Adipocyte (in vitro differentiated cells): ENCODE data around the gene SERBP1.
"Not testable (repeated sequence)": the region's sequence is repeated elsewhere in the genome, so short reads cannot be mapped to it uniquely, and the experiment has no call there.

Experiments
- DNase-seq: peaks from one replicate; pipeline ENCODE4 v3.0.0-alpha.2; 2015; ENCODE audit warnings: low read depth
- H3K27me3 ChIP-seq: replicated peaks from 2 replicates; pipeline ENCODE4 v1.7.0; 2013; ENCODE audit warnings: mild to moderate bottlenecking, low read length, moderate library complexity; ENCODE audit not compliant: control insufficient read depth, insufficient read depth
- H3K36me3 ChIP-seq: 2 replicates; pipeline ENCODE4 v1.7.0; 2013; ENCODE audit warnings: low read length, mild to moderate bottlenecking, moderate library complexity; ENCODE audit not compliant: control insufficient read depth, insufficient read depth, severe bottlenecking
- H3K4me1 ChIP-seq: 2 replicates; pipeline ENCODE4 v1.7.0; 2013; ENCODE audit warnings: mild to moderate bottlenecking, low read length, moderate library complexity; ENCODE audit not compliant: control insufficient read depth, insufficient read depth
- H3K4me3 ChIP-seq: 2 replicates; pipeline ENCODE4 v1.7.0; 2013; ENCODE audit warnings: mild to moderate bottlenecking, low read length, moderate library complexity
- H3K9ac ChIP-seq: 2 replicates; pipeline ENCODE4 v1.7.0; 2013; ENCODE audit warnings: mild to moderate bottlenecking, low read length, moderate library complexity
- H3K9me3 ChIP-seq: 2 replicates; pipeline ENCODE4 v1.7.0; 2013; ENCODE audit warnings: mild to moderate bottlenecking, low read length, moderate library complexity; ENCODE audit not compliant: control insufficient read depth

Gene SERBP1

GRCh38 chr1:67460676-67461500 is 30.7 kb upstream of the SERBP1 start:
- Histone ChIP-seq H3K4me3 (peak overlapping the region; percentile 32), H3K9ac (no peak overlapping the region), H3K4me1 (peaks cover 11% of the 10 kb centered on the region), H3K9me3 (no peaks in the 10 kb centered on the region), H3K36me3 (no peaks in the 10 kb centered on the region), H3K27me3 (peaks cover 8% of the 10 kb centered on the region)
- peak; percentile 81 for DNase-seq

GRCh38 chr1:67459068-67459467 is 28.9 kb upstream of the SERBP1 start:
- DNase-seq = no peak
- Histone ChIP-seq H3K9ac (no peak overlapping the region), H3K27me3 (no peaks in the 10 kb centered on the region), H3K9me3 (no peaks in the 10 kb centered on the region), H3K36me3 (no peaks in the 10 kb centered on the region), H3K4me3 (no peak overlapping the region), H3K4me1 (peaks cover 14% of the 10 kb centered on the region)

- no peak for DNase-seq
- H3K4me1 ChIP-seq = peaks cover 14% of the 10 kb centered on the region
- H3K27me3 ChIP-seq = no peaks in the 10 kb centered on the region
Measured at GRCh38 chr1:67458663-67459062, 28.5 kb upstream of the SERBP1 start.

GRCh38 chr1:67457247-67457646 is 27.0 kb upstream of the SERBP1 start:
- no peaks in the 10 kb centered on the region for H3K36me3 ChIP-seq
- H3K4me3 ChIP-seq = no peak overlapping the region
- H3K4me1 ChIP-seq = peaks cover 14% of the 10 kb centered on the region
- H3K9me3 ChIP-seq = no peaks in the 10 kb centered on the region
- no peak overlapping the region for H3K9ac ChIP-seq
- no peaks in the 10 kb centered on the region for H3K27me3 ChIP-seq
- DNase-seq = no peak

More at GRCh38 chr1:67458663-67459062, 28.5 kb upstream of the SERBP1 start:
- Histone ChIP-seq H3K4me3 (no peak overlapping the region), H3K9ac (no peak overlapping the region), H3K9me3 (no peaks in the 10 kb centered on the region), H3K36me3 (no peaks in the 10 kb centered on the region)

- peaks cover 9% of the 10 kb centered on the region for H3K4me1 ChIP-seq
- H3K27me3 ChIP-seq = no peaks in the 10 kb centered on the region
- no peak overlapping the region for H3K4me3 ChIP-seq
- no peak overlapping the region for H3K9ac ChIP-seq
- no peaks in the 10 kb centered on the region for H3K36me3 ChIP-seq
- no peak for DNase-seq
- no peaks in the 10 kb centered on the region for H3K9me3 ChIP-seq
Measured at GRCh38 chr1:67451815-67452214, 21.6 kb upstream of the SERBP1 start.

- H3K9ac ChIP-seq = no peak overlapping the region
- H3K36me3 ChIP-seq = no peaks in the 10 kb centered on the region
- H3K4me1 ChIP-seq = peaks cover 9% of the 10 kb centered on the region
- H3K27me3 ChIP-seq = no peaks in the 10 kb centered on the region
- no peak for DNase-seq
- no peaks in the 10 kb centered on the region for H3K9me3 ChIP-seq
- H3K4me3 ChIP-seq = no peak overlapping the region
Measured at GRCh38 chr1:67451356-67451755, 21.2 kb upstream of the SERBP1 start.

- Histone ChIP-seq H3K4me3 (no peak overlapping the region), H3K9me3 (no peaks in the 10 kb centered on the region), H3K4me1 (peaks cover 2% of the 10 kb centered on the region), H3K36me3 (no peaks in the 10 kb centered on the region), H3K9ac (no peak overlapping the region), H3K27me3 (no peaks in the 10 kb centered on the region)
- DNase-seq = no peak
Measured at GRCh38 chr1:67446893-67447292, 16.7 kb upstream of the SERBP1 start.

GRCh38 chr1:67446014-67446413 is 15.8 kb upstream of the SERBP1 start:
- not testable (repeated sequence) for H3K27me3 ChIP-seq, H3K36me3 ChIP-seq, H3K4me1 ChIP-seq, H3K4me3 ChIP-seq, H3K9ac ChIP-seq, DNase-seq, H3K9me3 ChIP-seq

GRCh38 chr1:67441739-67442281 is 11.6 kb upstream of the SERBP1 start:
- Histone ChIP-seq H3K9ac (no peak overlapping the region), H3K4me1 (peaks cover 5% of the 10 kb centered on the region), H3K36me3 (no peaks in the 10 kb centered on the region), H3K9me3 (no peaks in the 10 kb centered on the region), H3K27me3 (no peaks in the 10 kb centered on the region), H3K4me3 (no peak overlapping the region)
- no peak for DNase-seq

- H3K9me3 ChIP-seq = no peaks in the 10 kb centered on the region
- no peak overlapping the region for H3K4me3 ChIP-seq
- peaks cover 5% of the 10 kb centered on the region for H3K4me1 ChIP-seq
- DNase-seq = peak; percentile 81
- no peak overlapping the region for H3K9ac ChIP-seq
- no peaks in the 10 kb centered on the region for H3K36me3 ChIP-seq
- no peaks in the 10 kb centered on the region for H3K27me3 ChIP-seq
Measured at GRCh38 chr1:67441183-67441582, 11.0 kb upstream of the SERBP1 start.

GRCh38 chr1:67440339-67440738 is 10.1 kb upstream of the SERBP1 start:
- peak; percentile 30 for DNase-seq
- no peak overlapping the region for H3K4me3 ChIP-seq
- no peaks in the 10 kb centered on the region for H3K36me3 ChIP-seq
- no peaks in the 10 kb centered on the region for H3K27me3 ChIP-seq
- H3K4me1 ChIP-seq = peaks cover 5% of the 10 kb centered on the region
- H3K9ac ChIP-seq = no peak overlapping the region
- no peaks in the 10 kb centered on the region for H3K9me3 ChIP-seq
